Activated CD4-positive, alpha-beta T cell treated with anti-CD3 and anti-CD28 coated beads, Interleukin-2, amount 50 U/mL, for 16 hours (primary cell): ENCODE measurements around the gene SLC34A2.
"Not testable (repeated sequence)": the region's sequence is repeated elsewhere in the genome, so short reads cannot be mapped to it uniquely, and the experiment has no call there.

Experiments used
- DNase-seq: peaks from one replicate; pipeline ENCODE4 v3.0.0-alpha.2; 2020

Gene SLC34A2, protein sequence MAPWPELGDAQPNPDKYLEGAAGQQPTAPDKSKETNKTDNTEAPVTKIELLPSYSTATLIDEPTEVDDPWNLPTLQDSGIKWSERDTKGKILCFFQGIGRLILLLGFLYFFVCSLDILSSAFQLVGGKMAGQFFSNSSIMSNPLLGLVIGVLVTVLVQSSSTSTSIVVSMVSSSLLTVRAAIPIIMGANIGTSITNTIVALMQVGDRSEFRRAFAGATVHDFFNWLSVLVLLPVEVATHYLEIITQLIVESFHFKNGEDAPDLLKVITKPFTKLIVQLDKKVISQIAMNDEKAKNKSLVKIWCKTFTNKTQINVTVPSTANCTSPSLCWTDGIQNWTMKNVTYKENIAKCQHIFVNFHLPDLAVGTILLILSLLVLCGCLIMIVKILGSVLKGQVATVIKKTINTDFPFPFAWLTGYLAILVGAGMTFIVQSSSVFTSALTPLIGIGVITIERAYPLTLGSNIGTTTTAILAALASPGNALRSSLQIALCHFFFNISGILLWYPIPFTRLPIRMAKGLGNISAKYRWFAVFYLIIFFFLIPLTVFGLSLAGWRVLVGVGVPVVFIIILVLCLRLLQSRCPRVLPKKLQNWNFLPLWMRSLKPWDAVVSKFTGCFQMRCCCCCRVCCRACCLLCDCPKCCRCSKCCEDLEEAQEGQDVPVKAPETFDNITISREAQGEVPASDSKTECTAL

GRCh38 chr4:25654971-25655963, at the start of gene SLC34A2:
SLC34A2 (plus strand) TSS chr4:25655851; CDS start chr4:25662501, 6,650 bp downstream.
- DNase-seq, result no peak

DNA sequence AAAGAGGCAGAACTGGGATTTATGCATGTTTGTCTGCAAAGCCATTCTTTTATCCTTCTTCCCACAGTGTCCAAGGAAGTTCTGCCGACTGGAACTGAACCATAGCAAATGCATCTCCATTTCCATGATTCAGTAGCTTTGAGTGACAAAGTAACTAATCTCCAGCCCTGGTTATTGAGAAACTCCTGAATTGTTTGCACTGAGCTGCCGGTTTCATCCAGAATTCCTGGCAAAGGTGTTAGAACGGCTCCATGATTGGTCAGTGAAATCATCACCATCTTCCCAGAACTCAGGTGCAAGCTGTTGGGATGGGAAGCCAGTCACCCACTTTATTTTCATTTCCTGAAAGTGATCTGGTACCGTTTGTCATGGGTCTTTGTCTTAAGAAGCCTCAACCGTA, 47.0 kb upstream of the SLC34A2 start:
- no peak for DNase-seq

GRCh38 chr4:25609976-25610375, 45.7 kb upstream of the SLC34A2 start:
- no peak for DNase-seq

GRCh38 chr4:25613613-25614012, 42.0 kb upstream of the SLC34A2 start:
- DNase-seq, result not testable (repeated sequence)

GRCh38 chr4:25614807-25615206, 40.8 kb upstream of the SLC34A2 start:
- no peak for DNase-seq

- DNase-seq, result no peak
Measured at GRCh38 chr4:25621027-25621930, 34.4 kb upstream of the SLC34A2 start.

DNA sequence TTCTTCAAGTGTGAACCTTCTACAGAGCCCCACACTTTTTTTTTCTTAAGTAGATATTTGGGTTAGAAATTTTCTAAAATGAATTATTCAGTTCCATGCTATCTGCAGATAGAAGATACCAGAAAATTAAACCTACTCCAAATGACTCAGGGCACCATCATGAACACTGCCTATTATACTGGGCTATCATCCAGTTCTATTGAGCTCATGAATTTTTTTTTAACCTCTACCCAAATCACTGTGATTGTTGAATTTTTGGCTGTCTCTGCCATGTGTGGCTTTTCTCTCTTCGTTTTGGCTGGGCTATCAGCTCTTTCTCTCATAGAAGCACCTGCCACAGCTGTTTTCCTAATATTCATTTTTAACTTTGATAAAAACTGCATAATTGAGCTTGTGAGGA, 31.0 kb upstream of the SLC34A2 start:
- DNase-seq, result no peak

DNA sequence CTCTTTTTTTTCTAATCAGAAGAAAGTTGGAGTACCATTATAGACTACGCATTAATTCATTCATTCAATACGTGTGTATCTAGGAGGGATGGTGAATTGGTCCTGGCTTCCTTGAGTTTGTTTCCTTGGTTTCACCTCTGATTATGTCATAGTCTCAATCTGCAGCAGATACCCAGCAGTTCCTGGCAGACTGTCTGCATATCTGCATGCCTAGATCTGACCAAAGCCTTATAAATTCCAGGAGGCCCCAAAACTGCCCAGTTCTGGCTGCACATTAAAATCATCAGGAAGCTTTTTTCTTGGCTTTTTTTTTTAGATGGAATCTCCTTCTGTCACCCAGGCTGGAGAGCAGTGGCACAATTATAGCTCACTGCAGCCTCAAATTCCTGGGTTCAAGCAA, 27.2 kb upstream of the SLC34A2 start:
- no peak for DNase-seq

GRCh38 chr4:25632135-25632534, 23.5 kb upstream of the SLC34A2 start:
- no peak for DNase-seq

GRCh38 chr4:25633541-25633940, 22.1 kb upstream of the SLC34A2 start:
- DNase-seq, result no peak

- DNase-seq, result no peak
Measured at GRCh38 chr4:25635501-25635900, 20.1 kb upstream of the SLC34A2 start.

- no peak for DNase-seq
Measured at GRCh38 chr4:25637581-25638220, 17.9 kb upstream of the SLC34A2 start.

- DNase-seq, result no peak
Measured at GRCh38 chr4:25638221-25638601, 17.4 kb upstream of the SLC34A2 start.

GRCh38 chr4:25638806-25639205, 16.8 kb upstream of the SLC34A2 start:
- DNase-seq, result no peak

- DNase-seq, result no peak
Measured at GRCh38 chr4:25650311-25650710, 5.3 kb upstream of the SLC34A2 start.

- no peak for DNase-seq
Measured at GRCh38 chr4:25651682-25652081, 4.0 kb upstream of the SLC34A2 start.

DNA sequence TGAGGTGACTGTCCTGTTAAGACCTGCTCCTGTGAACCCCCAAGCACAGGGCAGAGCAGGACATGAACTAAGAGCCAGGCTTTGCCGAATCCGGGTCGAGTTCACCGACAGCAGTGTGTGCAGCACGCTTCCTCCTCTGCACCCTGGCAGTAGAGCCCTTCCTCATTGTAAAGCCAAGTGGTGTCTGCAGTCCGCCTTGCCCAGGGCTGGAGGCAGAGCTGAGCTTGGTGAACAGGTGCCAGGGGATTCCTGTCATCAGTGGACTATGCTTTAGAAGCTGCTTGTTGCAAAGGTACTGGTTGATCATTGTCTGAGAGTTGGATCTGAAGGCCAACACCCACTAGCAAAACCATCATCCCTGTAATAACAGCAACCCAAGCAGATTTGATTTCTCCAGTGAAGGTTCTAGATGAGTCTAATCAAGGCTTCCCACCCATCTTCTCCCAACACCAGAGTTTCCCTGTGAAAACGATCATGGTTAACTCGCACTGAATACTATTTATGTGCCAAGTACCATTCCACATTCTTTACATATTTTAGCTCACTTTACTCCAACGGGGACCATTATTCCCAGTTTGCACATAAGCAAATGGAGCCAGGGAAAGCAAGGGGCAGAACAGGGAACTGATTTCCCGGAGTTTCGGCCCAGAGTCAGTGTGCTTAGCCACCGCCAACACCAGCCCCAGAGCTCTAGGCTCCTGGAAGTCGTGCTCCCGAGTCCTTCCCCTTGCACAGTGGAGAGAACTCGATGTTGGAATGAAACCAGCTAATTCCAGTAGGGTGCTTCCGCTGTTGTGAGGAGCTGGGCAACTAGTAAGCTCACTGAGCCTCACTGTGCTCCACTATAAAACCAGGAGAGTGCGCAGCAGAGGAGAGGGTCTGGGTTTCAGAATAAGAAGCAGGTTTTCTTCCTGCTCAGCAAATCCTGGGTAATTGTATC, 1.4 kb upstream of the SLC34A2 start:
- DNase-seq, result no peak

GRCh38 chr4:25656031-25656430, 380 bp downstream of the SLC34A2 start:
- no peak for DNase-seq

- no peak for DNase-seq
Measured at GRCh38 chr4:25658357-25658771, 2.7 kb downstream of the SLC34A2 start.

DNA sequence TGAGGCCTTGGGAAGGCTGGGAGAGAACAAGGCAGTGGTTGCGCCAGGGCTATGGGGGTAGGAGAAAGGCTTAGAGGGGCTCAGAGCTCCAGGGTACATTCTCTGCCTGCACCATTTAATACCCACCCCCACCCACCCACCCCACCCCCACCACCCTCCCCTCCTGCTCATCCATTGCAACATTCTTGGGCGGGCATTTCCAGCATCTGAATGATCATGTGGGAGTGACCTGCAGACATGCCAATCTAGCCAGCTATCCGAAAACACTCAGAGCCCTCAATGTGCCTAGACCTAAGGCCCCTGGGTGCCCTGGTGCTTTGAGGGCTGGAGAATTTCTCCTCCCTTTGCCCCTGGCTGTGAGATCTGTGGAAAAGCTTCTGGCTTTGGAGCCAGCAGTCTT, 3.1 kb downstream of the SLC34A2 start:
- DNase-seq, result no peak
